ENCODE measurements around the gene ZBTB22.

Gene ZBTB22

DNA sequence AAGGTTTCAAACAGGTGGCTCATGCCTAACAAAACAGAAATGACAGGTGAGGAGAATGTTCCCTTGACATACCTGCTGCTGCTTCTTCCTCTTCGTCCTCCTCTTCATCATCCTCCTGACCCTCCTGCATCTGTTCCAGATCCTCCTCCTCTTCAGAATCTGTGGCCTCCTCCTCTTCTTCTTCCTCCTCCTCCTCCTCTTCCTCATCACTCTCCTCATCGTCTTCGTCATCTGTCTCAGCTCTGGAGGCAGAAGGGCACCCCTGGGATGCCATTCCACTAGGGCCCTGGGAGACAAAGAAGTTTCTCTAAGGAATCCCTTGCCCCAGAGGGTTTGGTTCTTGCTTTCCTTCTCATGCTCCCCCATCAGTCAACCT is 2.4 kb upstream of the ZBTB22 start:
- H3K27ac ChIP-seq = peak overlapping the region; percentile 98
- TF ChIP-seq, protein P1, sequence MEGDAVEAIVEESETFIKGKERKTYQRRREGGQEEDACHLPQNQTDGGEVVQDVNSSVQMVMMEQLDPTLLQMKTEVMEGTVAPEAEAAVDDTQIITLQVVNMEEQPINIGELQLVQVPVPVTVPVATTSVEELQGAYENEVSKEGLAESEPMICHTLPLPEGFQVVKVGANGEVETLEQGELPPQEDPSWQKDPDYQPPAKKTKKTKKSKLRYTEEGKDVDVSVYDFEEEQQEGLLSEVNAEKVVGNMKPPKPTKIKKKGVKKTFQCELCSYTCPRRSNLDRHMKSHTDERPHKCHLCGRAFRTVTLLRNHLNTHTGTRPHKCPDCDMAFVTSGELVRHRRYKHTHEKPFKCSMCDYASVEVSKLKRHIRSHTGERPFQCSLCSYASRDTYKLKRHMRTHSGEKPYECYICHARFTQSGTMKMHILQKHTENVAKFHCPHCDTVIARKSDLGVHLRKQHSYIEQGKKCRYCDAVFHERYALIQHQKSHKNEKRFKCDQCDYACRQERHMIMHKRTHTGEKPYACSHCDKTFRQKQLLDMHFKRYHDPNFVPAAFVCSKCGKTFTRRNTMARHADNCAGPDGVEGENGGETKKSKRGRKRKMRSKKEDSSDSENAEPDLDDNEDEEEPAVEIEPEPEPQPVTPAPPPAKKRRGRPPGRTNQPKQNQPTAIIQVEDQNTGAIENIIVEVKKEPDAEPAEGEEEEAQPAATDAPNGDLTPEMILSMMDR (IDR thresholded peaks at IDR 0.05) = no peak
- no peak for TF ChIP-seq ZFX (IDR thresholded peaks at IDR 0.05; ENCODE audit: borderline replicate concordance)

DNA sequence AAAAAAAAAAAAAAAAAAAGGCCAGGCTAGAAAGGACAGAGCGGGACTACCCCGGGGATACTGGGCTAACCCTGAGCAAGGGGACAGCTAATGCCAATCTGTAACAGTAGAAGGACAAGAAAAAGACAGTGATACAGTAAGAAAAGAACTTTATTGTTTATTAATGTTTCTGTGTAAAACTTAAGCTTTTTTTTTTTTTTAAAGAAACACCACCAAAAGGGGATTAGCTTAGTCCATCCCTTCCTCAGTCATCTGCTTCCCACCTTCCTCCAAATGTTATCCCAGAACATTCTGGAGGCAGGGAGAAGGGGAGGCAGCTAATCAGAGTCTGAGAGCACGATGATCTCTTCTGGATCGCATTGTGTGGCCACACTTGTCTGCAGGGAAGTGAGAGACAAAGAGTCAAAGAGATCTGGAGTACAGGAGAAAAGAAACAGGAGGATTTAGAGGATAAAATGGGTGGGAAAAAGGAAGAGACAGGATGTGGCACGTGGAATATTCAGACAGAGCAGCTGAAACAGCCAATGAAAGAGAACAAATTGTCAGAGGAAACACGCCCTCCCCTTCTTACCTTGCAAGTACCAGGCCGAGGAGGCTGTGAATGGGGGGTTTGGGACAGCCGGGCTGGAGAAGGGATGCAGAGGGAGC is 1.0 kb upstream of the ZBTB22 start:
- H3K27ac ChIP-seq = peak overlapping the region; percentile 98
- TF ChIP-seq, protein P1 (IDR thresholded peaks at IDR 0.05) = no peak
- no peak for TF ChIP-seq ZFX (IDR thresholded peaks at IDR 0.05; ENCODE audit: borderline replicate concordance)

DNA sequence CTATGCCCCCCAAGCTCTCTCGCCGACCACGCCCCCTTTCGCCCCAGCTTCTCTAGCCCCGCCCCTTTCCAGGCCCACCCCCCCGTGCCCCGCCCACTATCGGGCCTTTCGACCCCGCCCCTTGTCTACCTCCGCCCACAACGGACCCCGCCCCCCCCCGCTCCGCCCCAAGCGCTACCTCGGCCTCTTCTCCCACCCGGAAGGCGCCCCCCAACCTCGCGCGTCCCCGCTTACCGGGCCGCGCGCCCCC is 200 bp downstream of the ZBTB22 start:
- H3K27ac ChIP-seq = peak overlapping the region; percentile 98

DNA sequence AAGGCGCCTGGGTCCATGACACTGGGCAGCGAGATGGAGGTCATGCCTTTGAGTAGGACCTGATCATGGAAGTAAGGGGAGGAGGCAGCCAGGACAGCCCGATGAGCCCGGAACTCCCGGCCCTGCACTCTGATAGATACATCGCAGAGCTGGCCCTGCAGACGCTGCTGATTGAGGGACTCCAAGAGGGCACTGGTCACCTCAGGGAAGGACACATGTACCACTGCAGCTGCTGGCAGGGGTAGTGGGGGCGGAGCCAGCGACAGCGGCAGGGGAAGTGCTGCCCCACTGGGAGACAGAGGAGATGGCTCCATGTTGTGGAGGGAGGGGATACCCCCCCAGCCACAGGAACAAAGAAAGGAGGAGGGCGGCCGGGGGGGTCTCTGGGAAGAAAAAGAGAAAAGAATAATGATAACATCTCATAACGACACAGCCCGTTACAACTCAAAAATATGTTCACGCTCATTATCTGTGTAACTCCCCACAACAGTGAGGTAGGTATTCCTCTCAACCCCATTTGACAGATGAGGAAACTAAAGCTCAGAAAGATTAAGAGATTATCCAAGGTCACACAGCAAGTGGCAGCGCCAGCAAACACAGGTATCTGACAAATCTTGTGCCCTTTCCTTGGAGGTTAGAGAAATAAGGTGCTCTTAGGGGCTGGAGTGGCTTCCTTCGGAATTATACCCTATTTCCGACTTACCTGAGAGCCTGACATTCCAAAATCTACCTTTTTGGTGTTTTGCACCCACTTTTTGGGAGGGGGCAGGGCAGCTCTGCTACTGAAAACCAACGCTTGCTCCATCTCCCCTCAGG is 733 bp downstream of the ZBTB22 start:
- TF ChIP-seq ZFX (IDR thresholded peaks at IDR 0.05; ENCODE audit: borderline replicate concordance) = no peak
- TF ChIP-seq, protein P1 (IDR thresholded peaks at IDR 0.05) = no peak
- peak overlapping the region; percentile 98 for H3K27ac ChIP-seq

More for the DNA sequence above, 200 bp downstream of the ZBTB22 start:
- TF ChIP-seq, protein P1 (IDR thresholded peaks at IDR 0.05) = no peak
- TF ChIP-seq ZFX (IDR thresholded peaks at IDR 0.05; ENCODE audit: borderline replicate concordance) = no peak

- peak overlapping the region; percentile 98 for H3K27ac ChIP-seq
- TF ChIP-seq, protein P1 (IDR thresholded peaks at IDR 0.05) = no peak
- TF ChIP-seq ZFX (IDR thresholded peaks at IDR 0.05; ENCODE audit: borderline replicate concordance) = no peak
Observed at GRCh38 chr6:33315793-33316602, 1.5 kb downstream of the ZBTB22 start.

GRCh38 chr6:33314943-33315792 is 2.4 kb downstream of the ZBTB22 start:
- TF ChIP-seq, protein P1 (IDR thresholded peaks at IDR 0.05) = 0 out of 2 replicates have a peak, but pooled peaks have one; percentile 6
- no peak for TF ChIP-seq ZFX (IDR thresholded peaks at IDR 0.05; ENCODE audit: borderline replicate concordance)
- H3K27ac ChIP-seq = peak overlapping the region; percentile 98

Data from 22Rv1 (cell line).